SK-N-SH (cell line): ENCODE data around the gene PCSK5. TPM values are rescaled to one million over a fixed set of nuclear protein-coding genes. Genes with fewer than 3 reads are reported as not detected.

ENCODE experiments used
- CTCF ChIA-PET: fragments of 300-600, 350-600 bp; formaldehyde crosslinking; extraction: SDS; loops from one replicate; lab custom pipeline; 2021; lab: Yijun Ruan, JAX
- POLR2A ChIA-PET: fragments of 350-600 bp; sonication (Branson Sonifier 250); formaldehyde crosslinking; extraction: SDS; loops from one replicate; lab custom pipeline; 2020; ENCODE audit warnings: antibody characterized with exemption, inconsistent platforms; lab: Yijun Ruan, JAX
- DNase-seq: peaks from one replicate; pipeline ENCODE4 v3.0.0; 2012
- H2AFZ ChIP-seq: fragments of 200-600 bp; sonication (generic); 2 replicates; pipeline ENCODE4 v1.8.1; 2016; ENCODE audit warnings: antibody characterized with exemption, mild to moderate bottlenecking, low read depth
- H3F3A ChIP-seq: fragments of 200-600 bp; sonication (generic); replicated peaks from 2 replicates; pipeline ENCODE3; 2016; ENCODE audit warnings: antibody characterized with exemption, mild to moderate bottlenecking; ENCODE audit not compliant: insufficient read depth
- H3K27ac ChIP-seq, 2 experiments: fragments of 200-500 bp in 1 of 2; fragments of 200-600 bp in 1 of 2; sonication (Bioruptor generic) in 1 of 2; sonication (generic), shearing (Covaris generic) in 1 of 2; 2 replicates each; pipeline versions ENCODE4 v1.5.1 to v1.6.1; 2014 to 2016; ENCODE audit warnings: low read depth in 2 of 2, inconsistent platforms in 1 of 2, low read length in 1 of 2, mild to moderate bottlenecking in 1 of 2, mixed read lengths in 1 of 2
- H3K27me3 ChIP-seq: fragments of 200-600 bp; sonication (generic), shearing (Covaris generic); 2 replicates; pipeline ENCODE4 v1.6.1; 2016; ENCODE audit warnings: mixed run types; ENCODE audit not compliant: insufficient read depth
- H3K36me3 ChIP-seq, 2 experiments: fragments of 200-500 bp in 1 of 2; fragments of 200-600 bp in 1 of 2; sonication (Bioruptor generic) in 1 of 2; sonication (generic) in 1 of 2; replicated peaks in 1 of 2; 2 replicates each; pipeline versions ENCODE3 to v1.5.1; 2014 to 2016; ENCODE audit warnings: low read length in 1 of 2, mild to moderate bottlenecking in 1 of 2; ENCODE audit not compliant: insufficient read depth in 2 of 2, control insufficient read depth in 1 of 2
- H3K4me1 ChIP-seq, 2 experiments: fragments of 200-500 bp in 1 of 2; fragments of 200-600 bp in 1 of 2; sonication (Bioruptor generic) in 1 of 2; sonication (generic), shearing (Covaris generic) in 1 of 2; 2 replicates each; pipeline versions ENCODE4 v1.5.1 to v1.6.1; 2014 to 2016; ENCODE audit warnings: low read depth in 1 of 2, low read length in 1 of 2, mixed run types in 1 of 2; ENCODE audit not compliant: insufficient read depth in 2 of 2, control insufficient read depth in 1 of 2
- H3K4me2 ChIP-seq: fragments of 200-600 bp; sonication (generic), shearing (Covaris generic); 2 replicates; pipeline ENCODE4 v1.6.1; 2017; ENCODE audit warnings: mixed run types
- H3K4me3 ChIP-seq, 2 experiments: fragments of 200-500 bp in 1 of 2; fragments of 200-600 bp in 1 of 2; sonication (Bioruptor generic) in 1 of 2; sonication (generic), shearing (Covaris generic) in 1 of 2; 2 replicates each; pipeline versions ENCODE4 v1.5.1 to v1.8.1; 2014 to 2016; ENCODE audit warnings: low read depth in 2 of 2, inconsistent platforms in 1 of 2, low read length in 1 of 2, mild to moderate bottlenecking in 1 of 2, mixed read lengths in 1 of 2, moderate library complexity in 1 of 2
- H3K79me2 ChIP-seq: fragments of 200-600 bp; sonication (generic); 2 replicates; pipeline ENCODE4 v1.8.1; 2017; ENCODE audit warnings: mild to moderate bottlenecking; ENCODE audit not compliant: insufficient read depth
- H3K9ac ChIP-seq: fragments of 200-600 bp; sonication (generic); 2 replicates; pipeline ENCODE4 v1.6.1; 2017; ENCODE audit warnings: mixed run types
- H3K9me2 ChIP-seq: fragments of 200-600 bp; sonication (generic); 2 replicates; pipeline ENCODE4 v1.6.1; 2017; ENCODE audit warnings: mixed run types
- H3K9me3 ChIP-seq: fragments of 200-600 bp; sonication (generic); 2 replicates; pipeline ENCODE4 v1.6.1; 2017; ENCODE audit warnings: mixed run types, mild to moderate bottlenecking, moderate library complexity
- H4K20me1 ChIP-seq: fragments of 200-600 bp; sonication (generic); 2 replicates; pipeline ENCODE4 v1.6.1; 2017; ENCODE audit warnings: mild to moderate bottlenecking, mixed run types; ENCODE audit not compliant: insufficient read depth
- CTCF ChIP-seq: fragments of 200-600 bp; sonication (generic); IDR thresholded peaks from 2 replicates; pipeline ENCODE4 v1.6.1; 2017; ENCODE audit warnings: antibody characterized with exemption, mild to moderate bottlenecking, moderate library complexity
- ELF1 ChIP-seq: IDR thresholded peaks from 2 replicates; pipeline ENCODE4 v1.4.0; 2012
- EZH2phosphoT487 ChIP-seq: fragments of 200-600 bp; sonication (generic); IDR thresholded peaks from 2 replicates; pipeline ENCODE4 v1.6.1; 2017; ENCODE audit warnings: low read depth, mixed run types, mild to moderate bottlenecking, antibody characterized with exemption, moderate library complexity, borderline replicate concordance
- FOSL2 ChIP-seq: IDR thresholded peaks from 2 replicates; pipeline ENCODE4 v1.4.0; 2012; ENCODE audit warnings: low read depth, mild to moderate bottlenecking, moderate library complexity, borderline replicate concordance
- FOXJ3 ChIP-seq: sonication (generic); formaldehyde crosslinking; IDR thresholded peaks from 2 replicates; pipeline ENCODE4 v1.5.1; 2020; ENCODE audit warnings: mild to moderate bottlenecking, missing genetic modification reagents
- GATA2 ChIP-seq: sonication (generic); formaldehyde crosslinking; IDR thresholded peaks from 2 replicates; pipeline ENCODE4 v1.5.0; 2020; ENCODE audit warnings: mild to moderate bottlenecking, missing genetic modification reagents
- IRF3 ChIP-seq: fragments of 150-350 bp; IDR thresholded peaks from 2 replicates; pipeline ENCODE4 v1.6.1; 2016; ENCODE audit warnings: mild to moderate bottlenecking, low read depth, low read length
- MEF2A ChIP-seq: IDR thresholded peaks from 2 replicates; pipeline ENCODE4 v1.4.0; 2012; ENCODE audit warnings: low read depth, borderline replicate concordance
- MXI1 ChIP-seq: IDR thresholded peaks from 2 replicates; pipeline ENCODE4 v1.6.1; 2012; ENCODE audit warnings: mild to moderate bottlenecking, low read depth, low read length, improper control_type of control experiment
- NFIC ChIP-seq: IDR thresholded peaks from 2 replicates; pipeline ENCODE4 v1.4.0; 2012; ENCODE audit warnings: borderline replicate concordance
- NRF1 ChIP-seq: IDR thresholded peaks from 2 replicates; pipeline ENCODE4 v1.6.1; 2012; ENCODE audit warnings: low read depth, mild to moderate bottlenecking, low read length
- POLR2AphosphoS5 ChIP-seq: IDR thresholded peaks from 2 replicates; pipeline ENCODE4 v1.6.1; 2012; ENCODE audit warnings: low read depth, low read length
- RFX5 ChIP-seq: IDR thresholded peaks from 2 replicates; pipeline ENCODE4 v1.6.1; 2012; ENCODE audit warnings: mild to moderate bottlenecking, improper control_type of control experiment, low read length
- SIN3A ChIP-seq: IDR thresholded peaks from 2 replicates; pipeline ENCODE4 v1.6.1; 2012; ENCODE audit warnings: low read depth, mild to moderate bottlenecking, low read length, moderate library complexity, borderline replicate concordance
- SMC3 ChIP-seq: IDR thresholded peaks from 2 replicates; pipeline ENCODE4 v1.6.1; 2012; ENCODE audit warnings: low read depth, low read length, improper control_type of control experiment
- TCF12 ChIP-seq: IDR thresholded peaks from 2 replicates; pipeline ENCODE4 v1.4.0; 2012
- TEAD4 ChIP-seq: IDR thresholded peaks from 2 replicates; pipeline ENCODE4 v1.4.0; 2012; ENCODE audit warnings: mild to moderate bottlenecking, borderline replicate concordance; ENCODE audit not compliant: insufficient read depth
- USF1 ChIP-seq: IDR thresholded peaks from 2 replicates; pipeline ENCODE4 v1.4.0; 2012; ENCODE audit warnings: low read depth, borderline replicate concordance
- WGBS: methylation state at CpG from one replicate; pipeline ENCODE4 v1.1.6; 2017; ENCODE audit warnings: low lambda C conversion rate; 5-methylcytosine and 5-hydroxymethylcytosine counted together
- polyA plus RNA-seq, 3 experiments: library from polyadenylated mRNA; depleted of rRNA; stranded (reverse); fragments of >200 nt; gene quantifications; 2 replicates each; pipeline ENCODE4 v1.2.3, GENCODE V29; 2012

Gene PCSK5
- polyA plus RNA-seq, 1 of the 3 experiments (the other 2 are of a cell fraction) = 0.08 TPM

GRCh38 chr9:76103531-76104315 is 213.2 kb downstream of the PCSK5 start:
- 5% methylated on average over 6 of the region's 6 CpGs for WGBS
- CTCF ChIA-PET = interaction anchor here (0.8 kb wide), 1 partner anchor 19 kb away, joined by 3 read pairs; no protein-coding TSS in a partner anchor
- H3K4me2 ChIP-seq = no peak overlapping the region
- no peak for TF ChIP-seq RFX5
- no peak for TF ChIP-seq NRF1
- TF ChIP-seq USF1 = no peak
- no peak for TF ChIP-seq IRF3
- TF ChIP-seq CTCF = no peak
- no peak for TF ChIP-seq MXI1
- no peak for TF ChIP-seq POLR2AphosphoS5
- TF ChIP-seq MEF2A = no peak
- TF ChIP-seq TCF12 = no peak
- no peak for TF ChIP-seq SIN3A
- no peak for TF ChIP-seq FOSL2
- POLR2A ChIA-PET = no interaction called here
- no peak overlapping the region for H3K9ac ChIP-seq
- H4K20me1 ChIP-seq = no peaks in the 10 kb centered on the region
- H3K79me2 ChIP-seq = no peaks in the 10 kb centered on the region
- H3F3A ChIP-seq = no peaks in the 10 kb centered on the region
- DNase-seq = no peak
- H3K4me1 ChIP-seq = no peaks in the 10 kb centered on the region
- H3K27me3 ChIP-seq = peaks cover 9% of the 10 kb centered on the region
- H3K9me2 ChIP-seq = no peaks in the 10 kb centered on the region
- H2AFZ ChIP-seq = no peak overlapping the region
- H3K27ac ChIP-seq = no peak overlapping the region
- no peaks in the 10 kb centered on the region for H3K36me3 ChIP-seq
- H3K9me3 ChIP-seq = no peaks in the 10 kb centered on the region
- no peak overlapping the region for H3K4me3 ChIP-seq

DNA sequence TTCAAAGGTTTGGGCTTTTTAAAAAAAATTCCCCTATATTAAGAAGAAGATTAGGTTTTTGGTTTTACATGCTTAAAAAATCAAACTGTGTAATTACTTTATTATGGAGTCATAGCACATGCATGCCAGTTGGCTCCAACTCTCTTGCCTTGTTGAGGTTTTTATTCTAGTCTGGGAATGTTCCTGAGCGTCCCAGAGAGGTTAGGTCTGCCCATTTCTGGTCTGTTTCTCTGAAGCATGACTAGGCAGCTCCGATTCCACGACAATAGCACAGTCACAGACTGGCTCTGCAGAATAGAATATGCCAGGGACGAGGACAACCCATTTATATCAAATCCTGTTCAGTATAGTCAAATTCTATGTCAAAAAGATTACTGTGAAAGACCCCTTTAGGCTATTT is 217.0 kb downstream of the PCSK5 start:
- ChIA-PET CTCF (interaction anchor here (0.6 kb wide), 1 partner anchor 136 kb away, joined by 3 read pairs; no protein-coding TSS in a partner anchor), POLR2A (no interaction called here)
- H3K79me2 ChIP-seq = no peaks in the 10 kb centered on the region
- H3K4me1 ChIP-seq = no peaks in the 10 kb centered on the region
- H4K20me1 ChIP-seq = no peaks in the 10 kb centered on the region
- no peaks in the 10 kb centered on the region for H3K9me3 ChIP-seq
- no peaks in the 10 kb centered on the region for H3K9me2 ChIP-seq
- no peak overlapping the region for H3K27ac ChIP-seq
- peaks cover 4% of the 10 kb centered on the region for H3K27me3 ChIP-seq
- H3K4me2 ChIP-seq = no peak overlapping the region
- DNase-seq = no peak
- no peak overlapping the region for H3K4me3 ChIP-seq
- no peak overlapping the region for H2AFZ ChIP-seq
- no peak overlapping the region for H3K9ac ChIP-seq
- TF ChIP-seq GATA2 (CRISPR knock-in tag) (no peak), FOXJ3 (no peak), TEAD4 (no peak), EZH2phosphoT487 (no peak), ELF1 (no peak), MEF2A (no peak), SIN3A (no peak), NFIC (no peak), SMC3 (no peak), IRF3 (no peak)
- WGBS = 15% methylated on average over 4 of the region's 4 CpGs
- H3K36me3 ChIP-seq = no peaks in the 10 kb centered on the region
- H3F3A ChIP-seq = no peaks in the 10 kb centered on the region
